Peyer's patch (tissue), 4 donors: ENCODE measurements around the gene B4GAT1. TPM values are rescaled to one million over a fixed set of nuclear protein-coding genes. Genes with fewer than 3 reads are reported as not detected.

Source experiments
- DNase-seq, 3 donors: peaks; one replicate each; pipeline ENCODE4 v3.0.0-alpha.2; 2017 to 2019
- H3K27ac ChIP-seq, 4 donors: fragments of 200-600 bp; sonication (generic); one replicate each; pipeline ENCODE4 v1.5.1; 2016 to 2019
- H3K27me3 ChIP-seq, 2 donors: fragments of 200-600 bp; sonication (generic); one replicate each; pipeline ENCODE4 v1.5.1; 2019
- H3K36me3 ChIP-seq, 3 donors: fragments of 200-600 bp; sonication (generic); one replicate each; pipeline ENCODE4 v1.5.1; 2016 to 2019
- H3K4me1 ChIP-seq, 4 donors: fragments of 200-600 bp; sonication (generic); one replicate each; pipeline ENCODE4 v1.5.1; 2016 to 2019
- H3K4me3 ChIP-seq, 4 donors: fragments of 200-600 bp; sonication (generic); 1 replicate in 3 of 4; 2 replicates in 1 of 4; pipeline ENCODE4 v1.5.1; 2016 to 2019; ENCODE audit warnings: mild to moderate bottlenecking in 1 of 4
- H3K9me3 ChIP-seq, 4 donors: fragments of 200-600 bp; sonication (generic); one replicate each; pipeline ENCODE4 v1.5.1; 2016 to 2019; ENCODE audit warnings: mild to moderate bottlenecking in 1 of 4
- POLR2A ChIP-seq, 2 donors: fragments of 450-650 bp; IDR thresholded peaks; one replicate each; pipeline ENCODE4 v1.5.1; 2017; ENCODE audit warnings: antibody characterized with exemption in 2 of 2, mild to moderate bottlenecking in 2 of 2, moderate library complexity in 2 of 2
- total RNA-seq, 4 donors: library from RNA; depleted of rRNA; stranded (reverse); fragments of >200 nt; gene quantifications; one replicate each; pipeline ENCODE4 v1.1.0, GENCODE V29; 2016
- TF ChIP-seq, protein P1 (sequence below), 6 experiments: fragments of 450-650 bp in 4 of 6; fragments of 200-600 bp in 2 of 6; sonication (generic) in 1 of 6; IDR thresholded peaks; one replicate each; pipeline ENCODE4 v1.5.1; 2017 to 2019; ENCODE audit warnings: antibody characterized with exemption in 6 of 6, mild to moderate bottlenecking in 3 of 6, moderate library complexity in 1 of 6

B4GAT1 gene
- total RNA-seq, 4 donors from 2014 or later, result 1.7 to 21.9 (median 18.8) TPM

- Histone ChIP-seq H3K4me3 (no peak overlapping the region), H3K27ac (no peak overlapping the region), H3K9me3 (no peaks in the 10 kb centered on the region), H3K27me3 (no peaks in the 10 kb centered on the region), H3K36me3 (no peaks in the 10 kb centered on the region), H3K4me1 (peaks cover 0 to 13% (median 0%) of the 10 kb centered on the region in 4 donors)
- DNase-seq, result no peak
- TF ChIP-seq POLR2A (IDR thresholded peaks at IDR 0.05), result no peak
- TF ChIP-seq, protein P1, sequence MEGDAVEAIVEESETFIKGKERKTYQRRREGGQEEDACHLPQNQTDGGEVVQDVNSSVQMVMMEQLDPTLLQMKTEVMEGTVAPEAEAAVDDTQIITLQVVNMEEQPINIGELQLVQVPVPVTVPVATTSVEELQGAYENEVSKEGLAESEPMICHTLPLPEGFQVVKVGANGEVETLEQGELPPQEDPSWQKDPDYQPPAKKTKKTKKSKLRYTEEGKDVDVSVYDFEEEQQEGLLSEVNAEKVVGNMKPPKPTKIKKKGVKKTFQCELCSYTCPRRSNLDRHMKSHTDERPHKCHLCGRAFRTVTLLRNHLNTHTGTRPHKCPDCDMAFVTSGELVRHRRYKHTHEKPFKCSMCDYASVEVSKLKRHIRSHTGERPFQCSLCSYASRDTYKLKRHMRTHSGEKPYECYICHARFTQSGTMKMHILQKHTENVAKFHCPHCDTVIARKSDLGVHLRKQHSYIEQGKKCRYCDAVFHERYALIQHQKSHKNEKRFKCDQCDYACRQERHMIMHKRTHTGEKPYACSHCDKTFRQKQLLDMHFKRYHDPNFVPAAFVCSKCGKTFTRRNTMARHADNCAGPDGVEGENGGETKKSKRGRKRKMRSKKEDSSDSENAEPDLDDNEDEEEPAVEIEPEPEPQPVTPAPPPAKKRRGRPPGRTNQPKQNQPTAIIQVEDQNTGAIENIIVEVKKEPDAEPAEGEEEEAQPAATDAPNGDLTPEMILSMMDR (IDR thresholded peaks at IDR 0.05), result no peak
Measured at GRCh38 chr11:66369073-66369894, 21.9 kb upstream of the B4GAT1 start.

DNA sequence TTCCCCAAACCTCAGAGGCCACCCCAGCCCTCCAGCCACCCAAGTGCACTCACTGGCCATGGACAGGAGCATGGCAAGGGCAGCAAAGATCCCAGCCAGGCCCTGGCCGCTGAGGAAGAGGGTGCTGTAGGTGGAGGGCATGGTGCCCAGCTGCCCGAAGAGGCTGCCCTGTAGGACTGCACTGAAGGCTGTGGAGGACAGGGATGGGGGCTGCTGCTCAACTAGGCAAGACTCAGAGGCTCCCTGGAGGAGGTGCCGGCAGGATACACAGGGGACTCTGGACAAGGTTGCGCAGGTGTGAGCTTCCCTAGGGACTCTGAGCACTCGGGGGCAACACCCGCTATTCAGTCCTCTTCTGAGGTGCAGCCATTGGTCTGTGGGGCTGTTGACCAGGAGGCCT lies 21.1 kb upstream of the B4GAT1 start:
- Histone ChIP-seq H3K27me3 (no peaks in the 10 kb centered on the region), H3K9me3 (no peaks in the 10 kb centered on the region), H3K4me3 (no peak overlapping the region), H3K36me3 (no peaks in the 10 kb centered on the region), H3K4me1 (peaks cover 0 to 13% (median 0%) of the 10 kb centered on the region in 4 donors), H3K27ac (no peak overlapping the region)
- TF ChIP-seq, protein P1 (IDR thresholded peaks at IDR 0.05), result no peak
- no peak for TF ChIP-seq POLR2A (IDR thresholded peaks at IDR 0.05)
- DNase-seq, result no peak

GRCh38 chr11:66367561-66368312 lies 20.3 kb upstream of the B4GAT1 start:
- H3K4me3 ChIP-seq, result no peak overlapping the region
- peaks cover 0 to 13% (median 0%) of the 10 kb centered on the region in 4 donors for H3K4me1 ChIP-seq
- peak in 1 of 2 donors; percentile 11 for TF ChIP-seq POLR2A (IDR thresholded peaks at IDR 0.05)
- TF ChIP-seq, protein P1 (IDR thresholded peaks at IDR 0.05), result no peak
- no peaks in the 10 kb centered on the region for H3K27me3 ChIP-seq
- no peaks in the 10 kb centered on the region for H3K9me3 ChIP-seq
- no peak overlapping the region for H3K27ac ChIP-seq
- H3K36me3 ChIP-seq, result no peaks in the 10 kb centered on the region
- no peak for DNase-seq

GRCh38 chr11:66366844-66367477 lies 19.5 kb upstream of the B4GAT1 start:
- Histone ChIP-seq H3K9me3 (no peaks in the 10 kb centered on the region), H3K4me1 (peaks cover 0 to 8% (median 0%) of the 10 kb centered on the region in 4 donors), H3K4me3 (no peak overlapping the region), H3K36me3 (no peaks in the 10 kb centered on the region), H3K27me3 (no peaks in the 10 kb centered on the region), H3K27ac (no peak overlapping the region)
- no peak for DNase-seq
- TF ChIP-seq, protein P1 (IDR thresholded peaks at IDR 0.05), result no peak
- TF ChIP-seq POLR2A (IDR thresholded peaks at IDR 0.05), result no peak

- Histone ChIP-seq H3K36me3 (no peaks in the 10 kb centered on the region), H3K4me3 (no peak overlapping the region), H3K9me3 (no peaks in the 10 kb centered on the region), H3K27me3 (no peaks in the 10 kb centered on the region), H3K4me1 (peaks cover 0 to 8% (median 0%) of the 10 kb centered on the region in 4 donors), H3K27ac (no peak overlapping the region)
- no peak for TF ChIP-seq POLR2A (IDR thresholded peaks at IDR 0.05)
- TF ChIP-seq, protein P1 (IDR thresholded peaks at IDR 0.05), result no peak
- no peak for DNase-seq
Measured at GRCh38 chr11:66365711-66366619, 18.5 kb upstream of the B4GAT1 start.
